H1 (cell line): ENCODE data around the gene REL. TPM values are rescaled to one million over a fixed set of nuclear protein-coding genes. Genes with fewer than 3 reads are reported as not detected.

ENCODE experiments used
- ASH2L ChIP-seq: fragments of 200-600, 300-600 bp; sonication (generic); IDR thresholded peaks from one replicate; pipeline ENCODE4 v1.7.1; 2017; ENCODE audit warnings: low read length
- EZH2 ChIP-seq: fragments of 200-600 bp; sonication (generic); IDR thresholded peaks from 2 replicates; pipeline ENCODE4 v1.7.1; 2012; ENCODE audit warnings: low read depth, mild to moderate bottlenecking, moderate library complexity, low read length, inconsistent platforms; ENCODE audit not compliant: severe bottlenecking
- polyA plus RNA-seq, 7 experiments: library from polyadenylated mRNA; depleted of rRNA in 3 of 7; stranded (reverse) in 5 of 7; unstranded in 2 of 7; fragments of >200 nt in 5 of 7; fragments of 200-250 nt in 2 of 7; gene quantifications; 1 replicate in 5 of 7; 2 replicates in 1 of 7; 4 replicates in 1 of 7; pipeline versions ENCODE4 v1.2.1 to v1.2.3, GENCODE V29; 2011 to 2013; ENCODE audit warnings: missing spikeins in 2 of 7, mixed read lengths in 2 of 7
- total RNA-seq: library from RNA; stranded (reverse); fragmentation: NEBNext Ultra II Directional; extraction: Animal tissue kit (Norgen Biotek cat#: 25700); gene quantifications from 2 replicates; pipeline ENCODE4 v1.2.1, GENCODE V29; 2021
- TF ChIP-seq, protein P1 (sequence below), 3 experiments: IDR thresholded peaks; 1 replicate in 2 of 3; 2 replicates in 1 of 3; pipeline versions ENCODE4 v1.5.1 to v1.6.1; 2011; ENCODE audit warnings: low read length in 3 of 3, mild to moderate bottlenecking in 3 of 3, inconsistent platforms in 2 of 3, low read depth in 1 of 3, moderate library complexity in 1 of 3; ENCODE audit not compliant: insufficient read depth in 1 of 3; ENCODE audit errors: control extremely low read depth in 1 of 3

REL gene
- total and polyA plus RNA-seq, 2 of the 8 experiments (the other 6 are each of a cell fraction or from before 2014, with no cell fraction given): 1.5 to 7.5 TPM

DNA sequence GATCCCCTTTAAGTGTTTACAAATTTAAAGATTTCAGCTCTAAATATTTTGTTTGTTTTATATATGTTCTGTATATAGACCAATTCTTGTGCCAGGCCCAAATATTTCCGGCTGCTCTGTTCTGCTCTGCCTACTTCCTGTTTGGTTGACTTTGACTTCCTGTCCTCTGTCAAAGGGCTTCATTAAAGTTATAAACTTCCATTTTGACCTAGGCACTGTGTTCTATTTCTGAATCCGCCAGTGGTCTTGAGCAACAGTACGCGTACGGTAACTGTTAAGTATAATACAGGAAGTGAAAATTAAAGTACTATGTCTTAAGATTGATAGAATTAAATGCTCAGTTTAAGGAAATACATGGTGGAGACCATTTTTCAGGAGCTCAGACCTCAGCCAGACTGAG is 13.5 kb upstream of the REL start (continued):
- TF ChIP-seq, protein P1, sequence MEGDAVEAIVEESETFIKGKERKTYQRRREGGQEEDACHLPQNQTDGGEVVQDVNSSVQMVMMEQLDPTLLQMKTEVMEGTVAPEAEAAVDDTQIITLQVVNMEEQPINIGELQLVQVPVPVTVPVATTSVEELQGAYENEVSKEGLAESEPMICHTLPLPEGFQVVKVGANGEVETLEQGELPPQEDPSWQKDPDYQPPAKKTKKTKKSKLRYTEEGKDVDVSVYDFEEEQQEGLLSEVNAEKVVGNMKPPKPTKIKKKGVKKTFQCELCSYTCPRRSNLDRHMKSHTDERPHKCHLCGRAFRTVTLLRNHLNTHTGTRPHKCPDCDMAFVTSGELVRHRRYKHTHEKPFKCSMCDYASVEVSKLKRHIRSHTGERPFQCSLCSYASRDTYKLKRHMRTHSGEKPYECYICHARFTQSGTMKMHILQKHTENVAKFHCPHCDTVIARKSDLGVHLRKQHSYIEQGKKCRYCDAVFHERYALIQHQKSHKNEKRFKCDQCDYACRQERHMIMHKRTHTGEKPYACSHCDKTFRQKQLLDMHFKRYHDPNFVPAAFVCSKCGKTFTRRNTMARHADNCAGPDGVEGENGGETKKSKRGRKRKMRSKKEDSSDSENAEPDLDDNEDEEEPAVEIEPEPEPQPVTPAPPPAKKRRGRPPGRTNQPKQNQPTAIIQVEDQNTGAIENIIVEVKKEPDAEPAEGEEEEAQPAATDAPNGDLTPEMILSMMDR (IDR thresholded peaks at IDR 0.05; ENCODE audit: control extremely low read depth in 1 of 3, insufficient read depth in 1 of 3, low read depth in 1 of 3, low read length in 3 of 3): no peak
- TF ChIP-seq EZH2: no peak
- no peak for TF ChIP-seq ASH2L
